Brain microvascular endothelial cell (primary cell): ENCODE measurements around the gene CHIT1.

Experiments used
- DNase-seq: peaks from one replicate; pipeline ENCODE4 v3.0.0-alpha.2; 2020
- H3K27ac ChIP-seq: fragments of 250-450 bp; sonication (Bioruptor Pico); 2 replicates; pipeline ENCODE4 v1.5.1; 2020; ENCODE audit warnings: mild to moderate bottlenecking, moderate library complexity
- H3K27me3 ChIP-seq: fragments of 250-450 bp; sonication (Bioruptor Pico); replicated peaks from 2 replicates; pipeline ENCODE4 v1.5.1; 2020; ENCODE audit warnings: mild to moderate bottlenecking
- H3K36me3 ChIP-seq: fragments of 250-450 bp; sonication (Bioruptor Pico); replicated peaks from 2 replicates; pipeline ENCODE4 v1.5.1; 2020; ENCODE audit warnings: mild to moderate bottlenecking
- H3K4me3 ChIP-seq: 2 replicates; pipeline ENCODE4 v1.5.1; 2011; ENCODE audit warnings: low read depth, mild to moderate bottlenecking, control low read depth, low read length, moderate library complexity
- CTCF ChIP-seq: IDR thresholded peaks from 2 replicates; pipeline ENCODE4 v1.5.1; 2011; ENCODE audit warnings: low read depth, mild to moderate bottlenecking, moderate library complexity, low read length, control low read depth, inconsistent platforms; ENCODE audit errors: missing control alignments
- in situ Hi-C: cut with HindIII; loops from 2 replicates; pipeline ENCODE4 v1.10.0; 2017; ENCODE audit warnings: low sequenced_read_pairs, low pct_ligation_motif_present

Gene CHIT1

GRCh38 chr1:203271962-203272632, 42.6 kb upstream of the CHIT1 start:
- no peak for DNase-seq
- Histone ChIP-seq H3K27ac (no peak overlapping the region), H3K36me3 (no peaks in the 10 kb centered on the region), H3K27me3 (no peaks in the 10 kb centered on the region), H3K4me3 (no peak overlapping the region)
- TF ChIP-seq CTCF = no peak
- in situ Hi-C loops = no loop called here

- Histone ChIP-seq H3K4me3 (no peak overlapping the region), H3K27me3 (no peaks in the 10 kb centered on the region), H3K27ac (no peak overlapping the region), H3K36me3 (no peaks in the 10 kb centered on the region)
- in situ Hi-C loops = no loop called here
- DNase-seq = peak; percentile 66
- no peak for TF ChIP-seq CTCF
These were observed 41.7 kb upstream of the CHIT1 start for GRCh38 chr1:203271018-203271743.

- Histone ChIP-seq H3K36me3 (no peaks in the 10 kb centered on the region), H3K4me3 (no peak overlapping the region), H3K27ac (no peak overlapping the region), H3K27me3 (no peaks in the 10 kb centered on the region)
- DNase-seq = no peak
- no peak for TF ChIP-seq CTCF
- in situ Hi-C loops = no loop called here
These were observed 41.0 kb upstream of the CHIT1 start for GRCh38 chr1:203270448-203270847.

- no peaks in the 10 kb centered on the region for H3K36me3 ChIP-seq
- H3K27me3 ChIP-seq = no peaks in the 10 kb centered on the region
- no peak overlapping the region for H3K27ac ChIP-seq
- H3K4me3 ChIP-seq = no peak overlapping the region
- in situ Hi-C loops = no loop called here
- no peak for DNase-seq
- no peak for TF ChIP-seq CTCF
These were observed 40.2 kb upstream of the CHIT1 start for GRCh38 chr1:203269654-203270020.

GRCh38 chr1:203268901-203269653, 39.6 kb upstream of the CHIT1 start:
- H3K27ac ChIP-seq = no peak overlapping the region

More at GRCh38 chr1:203268901-203269653, 39.6 kb upstream of the CHIT1 start:
- Histone ChIP-seq H3K36me3 (no peaks in the 10 kb centered on the region), H3K27me3 (no peaks in the 10 kb centered on the region), H3K4me3 (no peak overlapping the region)
- in situ Hi-C loops = no loop called here
- TF ChIP-seq CTCF = peak; percentile 88
- DNase-seq = peak; percentile 73
